Cerebellar cortex (tissue), 1 donor: ENCODE measurements around the gene PRPF18.
A peak's percentile ranks its signal among the peaks of the same experiment; 100 is the strongest.
"Not testable (repeated sequence)": the region's sequence is repeated elsewhere in the genome, so short reads cannot be mapped to it uniquely, and the experiment has no call there.

Experiments
- DNase-seq: peaks from one replicate; pipeline ENCODE4 v3.0.0-alpha.2; 2015; ENCODE audit warnings: low spot score

The PRPF18 gene, protein sequence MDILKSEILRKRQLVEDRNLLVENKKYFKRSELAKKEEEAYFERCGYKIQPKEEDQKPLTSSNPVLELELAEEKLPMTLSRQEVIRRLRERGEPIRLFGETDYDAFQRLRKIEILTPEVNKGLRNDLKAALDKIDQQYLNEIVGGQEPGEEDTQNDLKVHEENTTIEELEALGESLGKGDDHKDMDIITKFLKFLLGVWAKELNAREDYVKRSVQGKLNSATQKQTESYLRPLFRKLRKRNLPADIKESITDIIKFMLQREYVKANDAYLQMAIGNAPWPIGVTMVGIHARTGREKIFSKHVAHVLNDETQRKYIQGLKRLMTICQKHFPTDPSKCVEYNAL

DNA sequence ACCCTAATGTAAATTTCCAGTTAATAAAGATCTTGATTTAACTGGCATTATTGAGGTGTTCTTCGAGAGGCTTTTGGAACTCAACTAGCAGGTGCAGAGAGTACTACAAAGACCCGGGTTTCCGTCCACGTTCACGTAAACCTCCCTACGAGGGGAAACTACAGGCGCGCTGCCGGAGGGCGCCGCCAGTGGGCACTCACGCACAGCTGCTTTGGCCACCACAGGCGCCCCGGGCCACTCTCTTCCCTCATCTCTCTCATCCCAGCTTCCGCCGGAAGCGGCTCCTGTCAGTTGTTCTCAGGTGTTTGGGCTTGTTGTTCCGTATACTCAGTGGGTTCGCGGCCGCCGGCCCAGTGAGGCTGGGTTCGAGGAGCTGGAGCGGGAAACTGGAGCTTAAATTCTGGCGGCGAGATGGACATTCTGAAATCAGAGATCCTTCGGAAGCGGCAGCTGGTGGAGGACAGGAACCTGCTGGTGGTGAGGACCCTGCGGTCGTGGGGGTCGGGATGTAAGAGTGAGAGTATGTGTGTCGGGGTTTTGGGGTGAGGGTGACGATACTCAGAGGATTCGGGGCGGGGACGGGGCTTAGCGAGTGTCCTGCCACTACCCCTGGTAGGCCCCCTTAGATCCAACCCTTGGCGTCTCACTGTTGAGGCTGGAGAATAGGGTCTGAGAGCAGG, at the start of gene PRPF18:
PRPF18 (plus strand) TSS at position 290 of the 680 bp plus-strand sequence; CDS start at position 412, 122 bp downstream.
- DNase-seq = peak; percentile 97

DNA sequence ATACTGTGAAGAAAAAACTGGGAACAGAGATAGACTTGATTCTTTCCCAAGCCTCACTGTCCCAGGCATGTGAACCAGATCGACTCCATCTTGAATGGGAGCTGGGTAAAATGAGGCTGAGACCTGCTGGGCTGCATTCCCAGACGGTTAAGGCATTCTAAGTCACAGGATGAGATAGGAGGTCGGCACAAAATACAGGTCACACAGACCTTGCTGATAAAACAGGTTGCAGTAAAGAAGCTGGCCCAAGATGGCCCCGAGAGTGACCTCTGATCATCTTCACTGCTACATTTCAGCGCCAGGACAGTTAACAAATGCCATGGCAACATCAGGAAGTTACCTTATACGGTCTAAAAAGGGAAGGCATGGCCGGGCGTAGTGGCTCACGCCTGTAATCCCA, 48.8 kb upstream of the PRPF18 start:
- not testable (repeated sequence) for DNase-seq

DNA sequence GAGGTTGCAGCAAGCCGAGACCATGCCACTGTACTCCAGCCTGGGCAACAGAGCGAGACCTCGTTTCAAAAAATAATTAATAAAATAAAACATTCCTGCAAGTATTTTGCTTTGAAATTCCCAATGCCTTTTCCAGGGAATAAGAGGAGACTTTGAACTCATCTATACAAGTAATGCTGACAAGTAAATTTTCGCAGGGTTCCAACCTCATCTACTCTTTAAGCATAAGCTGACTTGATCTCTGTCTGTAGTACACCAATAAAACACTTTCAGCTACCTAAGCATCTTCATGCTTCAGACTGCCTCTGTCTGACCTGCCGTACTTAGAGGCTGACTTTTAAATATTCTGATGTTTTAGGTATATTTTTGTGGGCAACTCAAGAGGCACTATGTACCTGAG, 44.2 kb upstream of the PRPF18 start:
- no peak for DNase-seq

DNA sequence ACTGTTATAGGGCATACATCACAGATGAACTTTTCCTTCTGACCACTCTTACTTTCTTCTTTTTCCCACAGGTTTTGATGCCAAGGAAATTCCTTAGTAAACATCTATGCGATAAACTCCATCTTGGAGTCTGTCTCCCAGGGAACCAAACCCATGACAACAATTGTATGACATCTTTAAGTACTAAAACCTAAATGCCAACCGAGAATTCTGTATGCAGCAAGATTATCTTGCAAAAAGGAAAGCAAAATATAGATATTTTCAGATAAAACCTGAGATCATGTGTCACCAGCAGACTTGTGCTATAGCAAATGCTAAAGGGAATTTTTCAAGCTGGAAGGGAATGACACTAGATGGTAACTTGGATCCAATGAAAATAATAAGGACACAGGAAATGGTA, 36.0 kb upstream of the PRPF18 start:
- no peak for DNase-seq

DNA sequence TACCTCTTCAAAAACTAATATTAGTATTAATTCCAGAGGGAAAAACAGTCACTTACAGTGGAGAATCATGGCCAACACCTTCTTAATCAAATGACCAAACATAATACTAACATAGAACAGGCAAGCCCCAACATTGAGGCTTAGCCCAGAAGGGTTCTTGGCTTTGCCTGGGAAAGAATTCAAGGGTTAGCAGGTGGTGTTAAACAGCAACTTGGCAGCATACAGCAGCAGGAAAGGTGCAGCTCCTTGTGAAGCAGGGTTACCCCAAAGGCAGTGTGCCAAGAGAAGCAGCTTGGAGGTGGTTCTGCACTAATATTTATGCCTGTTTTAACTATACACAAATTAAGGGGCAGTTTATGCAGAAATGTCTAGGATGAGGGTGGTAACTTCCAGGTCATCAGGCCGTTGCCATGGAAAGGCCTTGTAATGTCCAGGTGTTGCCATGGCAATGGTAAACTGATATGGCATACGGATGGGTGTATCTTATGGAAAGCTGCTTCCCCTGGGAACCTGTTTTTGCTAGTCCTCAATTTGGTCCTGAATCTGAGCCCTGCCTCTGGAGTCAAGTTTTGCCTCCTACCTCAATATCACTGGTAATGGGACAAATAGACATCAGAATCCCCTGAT, 30.8 kb upstream of the PRPF18 start:
- DNase-seq = peak; percentile 86

DNA sequence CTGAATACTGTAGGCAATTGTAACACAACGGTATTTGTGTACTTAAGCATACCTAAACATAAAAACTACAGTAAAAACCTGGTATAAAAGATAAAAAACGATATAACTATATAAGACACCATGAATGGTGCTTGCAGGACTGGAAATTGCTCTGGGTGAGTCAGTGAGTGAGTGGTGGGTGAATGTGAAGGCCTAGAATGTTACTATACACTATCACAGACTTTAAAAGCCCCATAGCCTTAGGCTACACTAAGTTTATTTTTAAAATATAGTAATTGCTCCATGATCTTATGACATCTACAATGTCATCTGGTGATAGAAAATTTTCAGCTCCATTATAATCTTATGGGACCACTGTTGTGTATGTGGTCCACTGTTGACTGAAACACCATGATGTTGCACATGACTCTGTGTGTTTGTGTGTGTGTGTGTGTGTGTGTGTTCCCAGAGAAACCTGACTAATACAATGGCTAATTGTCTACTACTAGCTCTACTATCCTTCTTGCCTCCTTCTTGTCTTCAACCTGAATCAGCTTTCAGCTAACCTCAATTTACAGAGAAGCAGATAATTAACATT, 27.6 kb upstream of the PRPF18 start:
- no peak for DNase-seq

DNA sequence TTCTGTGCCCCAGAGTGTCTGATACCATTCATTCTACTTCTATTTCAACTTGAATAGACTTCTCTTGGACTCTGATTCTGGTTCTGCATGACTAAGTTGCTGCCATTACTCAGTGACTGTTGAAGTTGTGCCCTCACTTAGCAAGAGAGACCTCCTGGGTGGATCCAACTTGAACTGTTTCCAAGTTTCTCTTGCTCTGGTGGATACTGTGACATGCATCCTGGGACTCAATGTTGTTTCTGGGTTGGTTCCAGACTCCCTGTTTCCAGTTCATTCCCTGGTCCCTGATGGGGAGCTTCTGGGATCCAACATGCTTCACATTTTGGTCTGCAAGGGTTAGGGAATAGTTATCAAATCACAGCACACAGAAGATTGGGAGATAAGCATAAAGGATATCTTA, 26.2 kb upstream of the PRPF18 start:
- no peak for DNase-seq

DNA sequence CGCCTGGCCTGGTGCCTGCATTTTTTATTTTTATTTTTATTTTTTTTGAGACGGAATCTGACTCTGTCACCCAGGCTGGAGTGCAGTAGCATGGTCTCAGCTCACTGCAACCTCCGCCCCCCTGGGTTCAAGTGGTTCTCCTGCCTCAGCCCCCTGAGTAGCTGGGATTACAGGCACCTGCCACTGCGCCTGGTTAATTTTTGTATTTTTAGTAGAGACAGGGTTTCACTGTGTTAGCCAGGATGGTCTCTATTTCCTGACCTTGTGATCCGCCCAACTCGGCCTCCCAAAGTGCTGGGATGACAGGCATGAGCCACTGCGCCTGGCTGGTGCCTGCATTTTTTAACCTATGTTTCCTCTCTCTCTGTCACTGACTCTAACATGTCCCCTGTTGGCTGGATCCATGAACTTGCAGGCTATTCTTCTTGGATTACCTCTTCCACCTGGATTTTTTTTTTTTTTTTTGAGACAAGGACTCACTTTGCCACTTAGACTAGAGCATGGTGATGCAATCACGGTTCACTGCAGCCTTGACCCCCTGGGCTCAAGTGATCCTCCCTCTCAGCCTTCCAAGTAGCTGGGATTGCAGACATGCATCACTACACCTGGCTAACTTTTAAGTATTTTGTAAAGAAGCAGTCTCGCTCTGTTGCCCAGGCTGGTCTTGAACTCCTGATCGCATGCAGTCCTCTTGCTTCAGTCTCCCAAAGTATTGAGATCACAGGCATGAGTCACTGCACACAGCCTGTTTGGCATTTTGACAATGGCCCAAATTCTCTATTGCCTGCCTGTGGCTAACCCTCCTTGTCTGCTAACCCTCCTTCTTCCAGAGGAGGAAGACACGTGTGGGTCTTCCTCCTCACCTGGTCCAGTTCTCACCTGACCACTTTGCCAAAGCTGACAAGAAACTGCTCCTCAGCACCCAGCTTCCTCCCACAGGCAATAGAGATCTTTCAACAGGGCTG, 23.0 kb upstream of the PRPF18 start:
- no peak for DNase-seq

DNA sequence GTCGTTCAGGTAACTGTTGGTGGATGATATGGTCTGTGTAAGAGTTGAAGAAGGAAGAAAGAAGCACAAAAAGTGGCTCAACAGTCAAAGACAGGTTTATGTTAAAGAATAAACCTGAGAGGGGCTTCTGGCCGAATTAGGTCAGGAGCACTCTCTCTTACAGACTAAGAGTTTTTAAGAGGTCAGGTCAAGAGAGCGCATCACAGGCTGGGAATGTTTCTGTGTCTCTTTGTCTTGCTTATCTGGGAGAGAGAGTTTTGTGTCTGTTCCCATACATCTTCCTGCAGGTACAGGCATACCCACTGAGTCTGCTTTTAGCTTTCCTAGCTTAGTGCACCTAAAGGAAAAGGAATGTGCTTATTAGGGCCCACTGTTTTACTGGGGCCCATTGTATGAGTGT, 22.2 kb upstream of the PRPF18 start:
- no peak for DNase-seq

DNA sequence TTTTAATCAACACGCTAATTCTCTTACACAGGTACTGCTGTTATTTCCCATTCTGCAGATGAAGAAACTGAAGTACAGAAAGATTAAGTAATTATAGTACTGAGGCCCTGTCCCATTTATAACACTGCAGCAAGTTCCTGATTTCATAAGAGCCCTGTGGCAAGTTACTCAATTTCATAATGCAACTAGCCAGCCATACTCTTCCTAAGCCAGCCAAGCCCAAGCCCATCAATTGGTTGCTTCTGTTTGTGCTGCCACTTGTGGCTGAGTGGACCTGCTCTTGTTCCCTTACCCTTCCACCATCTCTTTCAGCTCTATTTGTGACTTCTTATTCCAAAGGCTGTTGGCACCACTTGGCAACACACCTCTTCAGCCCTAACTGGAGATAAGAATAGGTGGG, 19.7 kb upstream of the PRPF18 start:
- DNase-seq = no peak

DNA sequence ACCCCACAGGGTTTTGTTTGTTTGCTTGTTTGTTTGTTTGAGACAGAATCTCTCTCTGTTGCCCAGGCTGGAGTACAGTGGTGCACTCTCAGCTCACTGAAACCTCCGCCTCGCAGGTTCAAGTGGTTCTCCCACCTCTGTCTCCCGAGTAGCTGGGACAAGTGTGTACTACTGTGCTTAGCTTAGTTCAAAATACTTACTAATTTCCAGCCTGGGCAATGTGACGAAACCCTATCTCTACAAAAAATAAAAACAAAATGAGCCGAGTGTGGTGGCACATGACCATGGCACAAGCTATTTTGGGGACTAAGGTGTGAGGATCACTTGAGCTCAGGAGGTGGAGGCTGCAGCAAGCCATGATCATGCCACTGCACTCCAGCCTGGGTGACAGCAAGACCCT, 15.2 kb upstream of the PRPF18 start:
- DNase-seq = no peak

DNA sequence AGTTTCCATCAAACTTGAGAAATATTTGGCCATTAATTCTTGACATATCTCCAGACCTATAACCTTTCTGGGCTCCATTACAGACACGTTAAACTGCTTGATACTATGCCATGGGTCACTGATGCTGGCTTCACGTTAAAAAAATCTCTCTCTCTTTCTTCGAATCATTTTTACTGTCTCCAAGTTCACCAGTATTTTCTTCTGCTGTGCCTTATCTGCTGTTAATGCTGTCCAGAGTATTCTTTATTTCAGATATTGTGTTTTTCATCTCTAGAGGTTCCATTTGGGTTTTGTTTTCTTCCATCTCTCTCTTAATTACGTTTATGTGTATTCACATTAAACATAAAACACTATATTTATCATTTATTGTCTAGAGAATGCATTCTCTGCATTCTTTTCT, 12.8 kb upstream of the PRPF18 start:
- no peak for DNase-seq

DNA sequence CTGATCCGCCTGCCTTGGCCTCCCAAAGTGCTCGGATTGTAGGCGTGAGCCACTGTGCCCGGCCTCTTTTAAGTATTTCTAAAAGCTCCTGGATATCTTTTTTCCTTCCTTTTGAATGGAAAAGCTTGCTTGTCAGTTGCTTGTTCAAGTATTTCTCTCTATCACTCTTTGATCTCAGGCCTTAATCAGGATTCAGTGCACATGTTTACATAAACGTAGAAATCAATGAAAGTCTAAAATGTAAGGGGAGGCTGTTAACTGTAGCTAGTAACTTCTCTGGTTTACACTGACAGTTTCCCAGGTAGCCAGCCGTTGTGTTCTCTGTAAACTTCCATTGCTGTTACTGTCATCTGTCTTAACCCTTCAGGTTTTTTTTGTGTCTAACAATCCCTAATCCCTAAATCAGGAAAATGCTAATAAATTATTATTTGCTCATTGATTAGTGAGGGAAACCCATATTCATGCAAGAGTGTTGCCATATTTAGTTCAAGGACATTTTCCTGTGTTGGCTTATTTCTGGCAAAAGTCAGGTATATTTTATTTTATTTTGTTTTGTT, 1.5 kb upstream of the PRPF18 start:
- DNase-seq = no peak

DNA sequence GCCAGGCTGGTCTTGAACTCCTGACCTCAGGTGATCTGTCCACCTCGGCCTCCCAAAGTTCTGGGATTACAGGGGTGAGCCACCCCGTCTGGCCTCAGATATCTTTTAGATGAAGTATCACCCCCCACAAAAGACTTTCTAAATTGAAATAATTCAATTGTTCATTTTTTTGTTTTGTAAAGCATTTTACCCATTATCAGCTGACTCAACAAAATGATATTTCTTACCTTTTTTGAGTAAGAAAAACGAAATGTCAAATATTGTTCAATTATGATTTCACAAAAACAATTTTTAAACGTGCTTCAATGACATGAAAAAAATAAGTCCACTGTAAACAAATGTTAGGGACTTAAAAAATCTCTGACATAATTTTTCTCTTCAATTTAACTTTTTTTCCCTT, 822 bp upstream of the PRPF18 start:
- DNase-seq = no peak

DNA sequence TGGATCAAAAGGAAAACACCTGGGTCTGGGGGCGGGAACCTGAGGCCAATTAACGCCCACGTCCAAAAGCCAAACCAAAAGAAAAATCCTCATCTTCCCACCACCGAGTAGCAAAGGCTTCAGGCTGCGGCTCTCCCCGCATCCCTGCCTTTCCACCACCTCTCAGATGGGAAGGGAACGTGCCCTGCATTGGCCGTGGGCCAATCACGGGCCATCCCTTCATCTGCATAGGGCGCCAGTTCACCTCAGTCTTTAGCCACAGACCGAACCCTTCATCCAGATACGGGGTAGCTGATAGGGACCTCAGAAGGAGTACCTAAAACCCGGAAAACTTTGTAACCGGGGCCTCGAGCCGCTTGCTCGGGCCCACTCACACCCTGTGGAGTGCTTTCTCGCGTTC, 626 bp downstream of the PRPF18 start:
- DNase-seq = peak; percentile 7

DNA sequence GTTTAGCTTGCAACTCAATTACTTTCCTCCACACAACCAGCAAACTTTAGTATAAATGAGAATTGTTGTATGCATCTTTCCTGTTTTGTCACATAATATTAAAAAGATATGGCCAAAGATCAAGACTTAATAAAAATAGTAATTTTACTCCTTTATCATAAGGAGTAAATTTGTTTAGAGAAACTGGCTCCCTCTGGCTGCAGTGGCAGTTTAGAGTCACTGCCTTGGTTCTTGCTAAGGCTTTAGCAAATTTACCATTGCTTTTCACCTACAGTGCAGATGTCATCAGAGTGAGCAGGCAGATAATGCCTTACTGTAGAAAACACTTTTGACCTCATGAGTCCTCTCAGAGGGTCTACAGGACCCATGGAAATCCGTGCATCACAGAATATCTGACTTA, 2.6 kb downstream of the PRPF18 start:
- DNase-seq = peak; percentile 6

DNA sequence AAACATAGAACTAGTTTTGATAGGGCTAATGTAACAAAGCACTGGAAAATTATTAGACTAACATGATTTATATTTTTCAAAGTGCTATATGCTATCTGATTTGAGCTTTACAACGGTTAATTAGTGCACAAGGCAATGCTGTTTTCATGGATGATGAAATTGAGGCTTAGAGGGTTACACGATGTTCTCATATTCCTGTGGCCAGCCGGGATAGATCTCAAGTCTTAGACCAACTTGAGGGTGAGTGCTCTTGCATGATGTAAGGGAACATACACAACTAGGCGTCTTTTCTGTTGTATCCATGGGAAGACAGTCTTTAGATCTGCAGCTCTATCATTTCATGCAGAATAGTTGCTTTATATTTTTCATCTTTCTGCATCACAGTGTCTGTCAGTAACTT, 4.1 kb downstream of the PRPF18 start:
- DNase-seq = no peak

DNA sequence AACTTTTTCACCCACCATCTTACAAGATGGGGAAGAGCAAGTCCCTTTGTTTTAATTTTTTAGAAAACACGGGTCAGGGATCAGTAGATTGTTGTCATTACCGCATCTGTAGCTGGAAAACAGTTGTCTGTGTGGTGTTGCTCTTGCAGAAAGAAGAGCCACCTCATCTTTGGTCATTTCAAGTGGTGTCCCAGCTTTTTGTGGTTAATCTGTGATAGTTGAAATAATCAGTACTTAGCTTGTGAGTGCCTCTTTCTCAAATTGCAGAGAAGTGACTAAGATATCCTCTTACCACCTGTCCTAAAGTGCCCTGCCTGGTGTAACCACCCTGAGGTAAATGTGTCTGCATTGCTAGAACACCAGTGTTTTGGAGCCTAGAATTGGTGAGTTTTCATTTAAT, 5.5 kb downstream of the PRPF18 start:
- no peak for DNase-seq

DNA sequence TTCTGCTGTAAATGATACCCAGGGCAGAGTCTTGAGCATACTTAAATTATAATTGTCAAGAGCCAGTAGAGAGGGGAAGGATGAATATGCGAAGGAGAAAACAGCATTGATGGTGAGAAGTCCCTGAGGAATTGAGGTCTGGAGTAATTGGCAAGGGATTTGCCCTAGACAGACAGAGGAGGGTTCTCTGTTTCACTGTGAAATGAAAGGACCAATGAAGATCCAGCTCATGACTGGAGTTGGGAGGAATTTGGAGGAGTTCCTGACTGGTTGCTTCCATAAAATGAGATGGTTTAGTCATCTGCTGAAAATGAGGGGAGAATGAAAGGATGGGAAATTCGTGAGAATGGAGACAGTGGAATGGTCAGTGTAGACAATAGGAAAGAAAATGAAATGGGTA, 6.8 kb downstream of the PRPF18 start:
- no peak for DNase-seq

DNA sequence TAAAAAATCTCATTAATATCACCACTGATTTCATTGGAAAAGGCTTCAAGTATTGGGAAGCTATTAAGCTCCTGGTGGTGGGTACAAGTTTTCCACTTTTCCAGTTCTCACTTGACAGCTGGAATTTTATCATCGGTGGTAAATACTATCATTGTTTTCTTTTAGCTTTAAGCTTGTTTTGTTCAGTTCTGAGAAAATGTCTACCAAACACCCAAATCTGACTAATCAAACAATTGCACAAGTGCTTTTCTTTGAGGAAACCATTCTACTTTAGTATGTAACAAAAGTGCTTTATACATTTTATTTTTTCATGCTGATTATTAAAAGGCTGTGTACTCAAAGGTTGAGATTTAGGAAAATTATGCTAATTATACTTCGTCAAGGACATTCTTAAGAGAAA, 7.9 kb downstream of the PRPF18 start:
- no peak for DNase-seq

DNA sequence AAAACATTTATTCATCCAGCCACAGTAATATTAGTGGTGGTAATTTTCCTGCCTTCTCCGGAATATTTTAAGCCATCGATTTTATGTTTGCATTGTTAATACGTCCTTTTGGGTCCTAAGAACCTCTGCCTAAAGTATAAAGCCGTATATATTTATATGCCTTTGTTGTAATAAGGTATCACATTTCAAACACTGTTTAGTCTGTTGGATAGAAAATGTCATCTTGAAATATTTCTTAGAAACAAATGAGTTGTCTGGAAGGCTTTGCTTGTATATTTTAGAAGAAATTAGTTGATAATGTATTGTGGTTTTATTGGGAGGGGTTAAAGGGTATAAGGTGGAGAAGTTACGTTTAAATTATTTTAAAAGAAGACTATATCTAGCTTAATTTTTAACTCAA, 11.1 kb downstream of the PRPF18 start:
- DNase-seq = no peak
